Neuronal stem cell (in vitro differentiated cells): ENCODE data around the gene GLUL.

Experiments
- DNase-seq: peaks from one replicate; pipeline ENCODE4 v3.0.0-alpha.2; 2013; ENCODE audit warnings: low spot score
- H2AFZ ChIP-seq: one replicate; pipeline ENCODE4 v1.6.1; 2013; ENCODE audit warnings: mild to moderate bottlenecking, low read length, inconsistent platforms
- H2AK5ac ChIP-seq: 2 replicates; pipeline ENCODE4 v1.6.1; 2013; ENCODE audit warnings: low read depth, mild to moderate bottlenecking, inconsistent platforms, low read length, moderate library complexity, mixed read lengths
- H2BK120ac ChIP-seq: 2 replicates; pipeline ENCODE4 v1.6.1; 2013; ENCODE audit warnings: low read depth, mild to moderate bottlenecking, inconsistent platforms, low read length, moderate library complexity, mixed read lengths
- H2BK12ac ChIP-seq: one replicate; pipeline ENCODE4 v1.6.1; 2013; ENCODE audit warnings: low read length, inconsistent platforms
- H2BK15ac ChIP-seq: 2 replicates; pipeline ENCODE4 v1.6.1; 2013; ENCODE audit warnings: mild to moderate bottlenecking, low read length, inconsistent platforms, mixed read lengths
- H2BK5ac ChIP-seq: one replicate; pipeline ENCODE4 v1.6.1; 2013; ENCODE audit warnings: inconsistent platforms, mild to moderate bottlenecking, low read length, moderate library complexity
- H3K14ac ChIP-seq: one replicate; pipeline ENCODE4 v1.6.1; 2013; ENCODE audit warnings: low read length, inconsistent platforms
- H3K18ac ChIP-seq: 2 replicates; pipeline ENCODE4 v1.6.1; 2013; ENCODE audit warnings: low read length, inconsistent platforms
- H3K23ac ChIP-seq: 2 replicates; pipeline ENCODE4 v1.6.1; 2013; ENCODE audit warnings: low read depth, mild to moderate bottlenecking, mixed read lengths, low read length, inconsistent platforms; ENCODE audit not compliant: poor library complexity
- H3K27ac ChIP-seq: replicated peaks from 3 replicates; pipeline ENCODE4 v1.5.1; 2013; ENCODE audit warnings: low read length, inconsistent platforms
- H3K27me3 ChIP-seq, 3 experiments: 2 replicates each; pipeline ENCODE4 v1.6.1; 2013; ENCODE audit warnings: low read length in 3 of 3, mild to moderate bottlenecking in 2 of 3, inconsistent platforms in 1 of 3, low read depth in 1 of 3, mixed read lengths in 1 of 3, moderate library complexity in 1 of 3; ENCODE audit not compliant: control insufficient read depth in 3 of 3, insufficient read depth in 3 of 3
- H3K36me3 ChIP-seq, 2 donors: replicated peaks in 1 of 2; 2 replicates each; pipeline ENCODE4 v1.6.1; 2013; ENCODE audit warnings: low read length in 2 of 2; ENCODE audit not compliant: control insufficient read depth in 2 of 2, insufficient read depth in 2 of 2
- H3K4ac ChIP-seq: 2 replicates; pipeline ENCODE4 v1.6.1; 2013; ENCODE audit warnings: inconsistent platforms, mild to moderate bottlenecking, low read length, moderate library complexity
- H3K4me1 ChIP-seq, 2 donors: 1 replicate in 1 of 2; 2 replicates in 1 of 2; pipeline ENCODE4 v1.6.1; 2013; ENCODE audit warnings: low read length in 2 of 2, low read depth in 1 of 2; ENCODE audit not compliant: control insufficient read depth in 2 of 2, insufficient read depth in 1 of 2
- H3K4me2 ChIP-seq: one replicate; pipeline ENCODE4 v1.6.1; 2013; ENCODE audit warnings: mild to moderate bottlenecking, low read length, inconsistent platforms; ENCODE audit not compliant: insufficient read depth, poor library complexity, severe bottlenecking
- H3K4me3 ChIP-seq, 2 donors: 2 replicates each; pipeline ENCODE4 v1.5.1; 2013; ENCODE audit warnings: low read length in 2 of 2, mild to moderate bottlenecking in 2 of 2, inconsistent platforms in 1 of 2, moderate library complexity in 1 of 2
- H3K79me1 ChIP-seq: one replicate; pipeline ENCODE4 v1.6.1; 2013; ENCODE audit warnings: low read depth, mild to moderate bottlenecking, inconsistent platforms, low read length, moderate library complexity
- H3K9ac ChIP-seq: one replicate; pipeline ENCODE4 v1.6.1; 2013; ENCODE audit warnings: mild to moderate bottlenecking, low read depth, low read length, inconsistent platforms; ENCODE audit not compliant: poor library complexity
- H3K9me3 ChIP-seq, 2 donors: replicated peaks in 1 of 2; 2 replicates each; pipeline versions ENCODE3 to v1.6.1; 2013; ENCODE audit warnings: low read length in 2 of 2, mild to moderate bottlenecking in 2 of 2, inconsistent platforms in 1 of 2, low read depth in 1 of 2, mixed read lengths in 1 of 2, moderate library complexity in 1 of 2; ENCODE audit not compliant: control insufficient read depth in 2 of 2, insufficient read depth in 1 of 2
- H4K8ac ChIP-seq: one replicate; pipeline ENCODE4 v1.6.1; 2013; ENCODE audit warnings: low read depth, mild to moderate bottlenecking, inconsistent platforms, low read length, moderate library complexity
- H4K91ac ChIP-seq: one replicate; pipeline ENCODE4 v1.6.1; 2013; ENCODE audit warnings: low read length, low read depth, mild to moderate bottlenecking, inconsistent platforms; ENCODE audit not compliant: poor library complexity
- WGBS, 2 donors: extraction: QIAGEN DNeasy Blood & Tissue Kit; methylation state at CpG; one replicate each; pipeline ENCODE4 v1.1.7; 2013; ENCODE audit warnings: missing lambda C conversion rate in 2 of 2, mixed read lengths in 1 of 2; ENCODE audit not compliant: insufficient read length in 2 of 2, insufficient replicate concordance in 1 of 2; ENCODE audit errors: extremely low coverage in 2 of 2; 5-methylcytosine and 5-hydroxymethylcytosine counted together

GLUL gene

DNA sequence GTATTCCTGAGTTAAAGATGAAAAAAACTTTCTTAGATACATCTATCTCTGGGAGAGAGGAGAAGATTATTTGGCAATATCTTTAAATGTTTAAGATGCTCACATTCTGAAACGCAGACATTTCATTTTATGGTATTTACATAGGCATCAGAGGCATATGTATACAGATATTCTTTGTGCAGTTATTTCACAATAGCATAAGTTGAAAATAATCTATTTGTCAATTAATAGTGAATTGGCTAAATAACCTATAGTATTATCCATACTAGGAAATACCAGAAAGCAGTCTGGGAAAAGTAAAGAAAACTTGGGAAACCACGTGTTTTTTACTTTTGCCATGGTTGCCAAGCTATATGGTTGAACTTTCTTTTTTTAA is 35.9 kb downstream of the GLUL start:
- Histone ChIP-seq H3K9ac (no peak overlapping the region), H4K8ac (no peak overlapping the region), H3K4me2 (no peak overlapping the region), H4K91ac (no peak overlapping the region), H2AFZ (no peak overlapping the region), H3K27ac (no peak overlapping the region), H3K4ac (no peak overlapping the region), H2BK5ac (no peak overlapping the region), H3K4me3 (no peak overlapping the region), H2BK120ac (no peak overlapping the region), H3K9me3 (no peaks in the 10 kb centered on the region), H3K79me1 (no peaks in the 10 kb centered on the region), H2BK12ac (no peak overlapping the region), H3K4me1 (peaks cover 23 to 26% of the 10 kb centered on the region in 2 donors), H3K36me3 (no peaks in the 10 kb centered on the region), H3K23ac (no peak overlapping the region), H2AK5ac (no peak overlapping the region), H3K18ac (no peak overlapping the region), H3K27me3 (no peaks in the 10 kb centered on the region), H3K14ac (no peak overlapping the region), H2BK15ac (no peak overlapping the region)
- WGBS, 2 donors, result no CpG with 5 or more reads among the region's 2 CpGs
- no peak for DNase-seq

GRCh38 chr1:182351790-182352364 is 39.7 kb downstream of the GLUL start:
- Histone ChIP-seq H4K91ac (no peak overlapping the region), H3K14ac (no peak overlapping the region), H3K27me3 (no peaks in the 10 kb centered on the region), H4K8ac (no peak overlapping the region), H3K27ac (no peak overlapping the region), H2BK12ac (no peak overlapping the region), H2AK5ac (no peak overlapping the region), H3K4me2 (no peak overlapping the region), H3K79me1 (no peaks in the 10 kb centered on the region), H2BK5ac (no peak overlapping the region), H2BK15ac (no peak overlapping the region), H3K4me3 (no peak overlapping the region), H3K4ac (no peak overlapping the region), H2BK120ac (no peak overlapping the region), H3K4me1 (peaks cover 0 to 11% of the 10 kb centered on the region in 2 donors), H3K9me3 (no peaks in the 10 kb centered on the region), H3K23ac (no peak overlapping the region), H2AFZ (no peak overlapping the region), H3K9ac (no peak overlapping the region), H3K36me3 (no peaks in the 10 kb centered on the region), H3K18ac (no peak overlapping the region)
- no CpG with 5 or more reads among the region's 1 CpG for WGBS, 2 donors
- no peak for DNase-seq

GRCh38 chr1:182350839-182351238 is 40.8 kb downstream of the GLUL start:
- Histone ChIP-seq H2BK120ac (no peak overlapping the region), H2BK15ac (no peak overlapping the region), H4K91ac (no peak overlapping the region), H3K4ac (peak overlapping the region; percentile 12), H4K8ac (no peak overlapping the region), H3K9ac (no peak overlapping the region), H2BK5ac (no peak overlapping the region), H3K9me3 (no peaks in the 10 kb centered on the region), H3K14ac (no peak overlapping the region), H3K79me1 (no peaks in the 10 kb centered on the region), H3K4me1 (peaks cover 0 to 8% of the 10 kb centered on the region in 2 donors), H3K27ac (no peak overlapping the region), H2AK5ac (peak overlapping the region; percentile 77), H2AFZ (no peak overlapping the region), H3K4me3 (no peak overlapping the region), H3K27me3 (no peaks in the 10 kb centered on the region), H3K18ac (peak overlapping the region; percentile 30), H3K23ac (no peak overlapping the region), H2BK12ac (no peak overlapping the region), H3K36me3 (no peaks in the 10 kb centered on the region), H3K4me2 (no peak overlapping the region)
- DNase-seq, result no peak
- no CpG with 5 or more reads among the region's 2 CpGs for WGBS, 2 donors

DNA sequence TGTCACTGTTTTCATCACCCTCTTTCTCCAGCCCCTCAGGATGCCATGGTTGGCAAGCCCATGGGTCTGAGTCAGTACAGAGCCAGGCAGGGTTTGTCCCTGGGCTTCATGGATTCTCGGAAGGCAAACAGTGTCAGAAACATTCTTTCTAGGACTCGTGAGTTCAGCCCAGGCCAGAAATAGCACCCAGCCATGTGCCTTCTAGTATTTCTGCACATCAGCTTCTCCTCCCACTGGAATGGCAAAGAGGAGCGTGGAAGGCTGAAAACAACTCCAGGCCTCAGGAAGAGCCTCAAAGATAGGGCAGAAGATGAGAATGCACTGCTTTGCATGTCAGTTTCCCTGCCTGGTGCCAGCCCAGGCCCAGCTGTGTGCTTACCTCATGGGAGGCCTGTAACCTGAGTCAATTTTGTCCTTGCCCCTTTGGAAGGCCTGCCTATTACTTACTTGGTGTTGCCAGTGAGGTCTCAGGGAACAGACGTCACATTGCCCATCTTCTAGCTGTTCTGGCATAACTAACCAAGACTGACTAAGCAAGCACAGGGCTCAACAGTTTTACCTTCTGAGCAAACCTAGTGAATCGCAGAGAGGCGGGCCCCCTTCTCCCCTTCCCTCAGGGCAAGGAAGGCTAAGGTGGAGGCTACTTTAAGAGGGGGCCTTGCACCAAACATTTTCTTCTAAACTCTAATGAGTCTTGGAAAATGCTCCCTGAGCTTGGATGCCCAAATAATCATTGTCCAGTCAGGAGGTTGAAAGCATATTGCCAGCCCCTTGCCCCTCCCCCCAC is 42.4 kb downstream of the GLUL start:
- no peak overlapping the region for H3K4me3 ChIP-seq
- no peak overlapping the region for H2BK120ac ChIP-seq
- no peak overlapping the region for H3K23ac ChIP-seq
- no peaks in the 10 kb centered on the region for H3K9me3 ChIP-seq
- H4K91ac ChIP-seq, result no peak overlapping the region
- no peak overlapping the region for H2AFZ ChIP-seq
- no peaks in the 10 kb centered on the region for H3K27me3 ChIP-seq
- H2AK5ac ChIP-seq, result no peak overlapping the region
- no peak overlapping the region for H2BK5ac ChIP-seq
- H3K9ac ChIP-seq, result no peak overlapping the region
- H2BK15ac ChIP-seq, result no peak overlapping the region
- no peaks in the 10 kb centered on the region for H3K79me1 ChIP-seq
- H3K14ac ChIP-seq, result no peak overlapping the region
- no peak overlapping the region for H3K18ac ChIP-seq
- no peak overlapping the region for H4K8ac ChIP-seq
- peaks cover 0 to 8% of the 10 kb centered on the region in 2 donors for H3K4me1 ChIP-seq
- no peak overlapping the region for H3K4me2 ChIP-seq
- H2BK12ac ChIP-seq, result no peak overlapping the region
- no peaks in the 10 kb centered on the region for H3K36me3 ChIP-seq
- DNase-seq, result no peak
- no peak overlapping the region for H3K4ac ChIP-seq
- WGBS, 2 donors, result no CpG with 5 or more reads among the region's 6 CpGs
- no peak overlapping the region for H3K27ac ChIP-seq
